Activated naive CD4-positive, alpha-beta T cell treated with anti-CD3 and anti-CD28 coated beads, Interleukin-2, amount 10 ng/mL, durations not matched to agents 7 days and 5 days (primary cell): ENCODE results near the gene STXBP4.

ENCODE experiments used
- CTCF ChIA-PET: fragments of 350-600 bp; sonication (Branson Sonifier 250); formaldehyde crosslinking; loops from one replicate; lab custom pipeline; 2021; ENCODE audit warnings: antibody characterized with exemption; lab: Charles Lee
- DNase-seq: peaks from one replicate; pipeline ENCODE4 v3.0.0-alpha.2; 2020
- H3K27ac Mint-ChIP-seq: one replicate; pipeline ENCODE4 v1.8.0; 2021; ENCODE audit warnings: mild to moderate bottlenecking, moderate library complexity, mixed read lengths
- H3K27me3 Mint-ChIP-seq: one replicate; pipeline ENCODE4 v1.8.0; 2021; ENCODE audit warnings: mild to moderate bottlenecking, mixed read lengths
- H3K36me3 Mint-ChIP-seq: one replicate; pipeline ENCODE4 v1.8.0; 2021; ENCODE audit warnings: mixed read lengths
- H3K4me1 Mint-ChIP-seq: one replicate; pipeline ENCODE4 v1.8.0; 2021; ENCODE audit warnings: mixed read lengths
- H3K4me3 Mint-ChIP-seq: one replicate; pipeline ENCODE4 v1.8.0; 2021; ENCODE audit warnings: mild to moderate bottlenecking, moderate library complexity, mixed read lengths
- H3K9me3 Mint-ChIP-seq: one replicate; pipeline ENCODE4 v1.8.0; 2021; ENCODE audit warnings: mixed read lengths

The STXBP4 gene, protein sequence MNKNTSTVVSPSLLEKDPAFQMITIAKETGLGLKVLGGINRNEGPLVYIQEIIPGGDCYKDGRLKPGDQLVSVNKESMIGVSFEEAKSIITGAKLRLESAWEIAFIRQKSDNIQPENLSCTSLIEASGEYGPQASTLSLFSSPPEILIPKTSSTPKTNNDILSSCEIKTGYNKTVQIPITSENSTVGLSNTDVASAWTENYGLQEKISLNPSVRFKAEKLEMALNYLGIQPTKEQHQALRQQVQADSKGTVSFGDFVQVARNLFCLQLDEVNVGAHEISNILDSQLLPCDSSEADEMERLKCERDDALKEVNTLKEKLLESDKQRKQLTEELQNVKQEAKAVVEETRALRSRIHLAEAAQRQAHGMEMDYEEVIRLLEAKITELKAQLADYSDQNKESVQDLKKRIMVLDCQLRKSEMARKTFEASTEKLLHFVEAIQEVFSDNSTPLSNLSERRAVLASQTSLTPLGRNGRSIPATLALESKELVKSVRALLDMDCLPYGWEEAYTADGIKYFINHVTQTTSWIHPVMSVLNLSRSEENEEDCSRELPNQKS

GRCh38 chr17:54968262-54968987, at the start of gene STXBP4, which contains the start of gene COX11:
TSS of gene STXBP4 (plus strand) at chr17:54968765. CDS start at chr17:54986220, 17,455 bp downstream.
TSS of gene COX11 (minus strand) at chr17:54968654. CDS start at chr17:54968646, 8 bp downstream.
- Mint-ChIP-seq H3K36me3 (peaks cover 8% of the 10 kb centered on the region), H3K27me3 (no peaks in the 10 kb centered on the region), H3K4me1 (peaks cover 26% of the 10 kb centered on the region), H3K9me3 (no peaks in the 10 kb centered on the region), H3K4me3 (no peak within 1 kb of the TSS), H3K27ac (no peak within 1 kb of the TSS)
- peak; percentile 96 for DNase-seq
- CTCF ChIA-PET = interaction anchor here (0.7 to 1.0 kb wide), 2 partner anchors 24 to 274 kb away, joined by 3 to 4 read pairs; no protein-coding TSS in a partner anchor

GRCh38 chr17:54919425-54919824, 49.1 kb upstream of the STXBP4 start:
- no peak overlapping the region for H3K4me3 Mint-ChIP-seq
- CTCF ChIA-PET = no interaction called here
- H3K27ac Mint-ChIP-seq = no peak overlapping the region
- H3K9me3 Mint-ChIP-seq = peaks cover 8% of the 10 kb centered on the region
- H3K27me3 Mint-ChIP-seq = no peaks in the 10 kb centered on the region
- H3K4me1 Mint-ChIP-seq = no peaks in the 10 kb centered on the region
- H3K36me3 Mint-ChIP-seq = no peaks in the 10 kb centered on the region
- no peak for DNase-seq

DNA sequence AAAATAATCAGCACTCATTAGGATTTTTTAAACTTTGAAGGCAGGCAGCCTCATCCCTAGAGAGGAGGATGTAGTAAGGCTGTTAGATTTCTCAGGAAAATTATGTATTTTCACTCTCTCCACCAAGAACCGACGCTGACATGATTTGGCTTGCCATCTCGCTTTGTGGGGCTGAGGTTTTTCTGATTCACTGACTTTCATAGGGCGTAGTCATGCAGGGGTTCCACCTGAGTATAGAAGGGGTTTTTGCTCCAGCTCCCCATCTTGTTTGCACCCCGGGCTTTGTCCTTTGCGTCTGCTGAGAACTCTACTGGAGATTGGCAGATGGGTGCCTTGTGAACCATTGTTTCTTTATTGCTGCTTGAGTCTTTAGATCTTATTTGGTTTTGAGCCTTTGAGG, 47.7 kb upstream of the STXBP4 start:
- Mint-ChIP-seq H3K4me1 (no peaks in the 10 kb centered on the region), H3K9me3 (peaks cover 8% of the 10 kb centered on the region), H3K36me3 (no peaks in the 10 kb centered on the region), H3K27me3 (peaks cover 4% of the 10 kb centered on the region), H3K4me3 (no peak overlapping the region), H3K27ac (no peak overlapping the region)
- CTCF ChIA-PET = no interaction called here
- no peak for DNase-seq

DNA sequence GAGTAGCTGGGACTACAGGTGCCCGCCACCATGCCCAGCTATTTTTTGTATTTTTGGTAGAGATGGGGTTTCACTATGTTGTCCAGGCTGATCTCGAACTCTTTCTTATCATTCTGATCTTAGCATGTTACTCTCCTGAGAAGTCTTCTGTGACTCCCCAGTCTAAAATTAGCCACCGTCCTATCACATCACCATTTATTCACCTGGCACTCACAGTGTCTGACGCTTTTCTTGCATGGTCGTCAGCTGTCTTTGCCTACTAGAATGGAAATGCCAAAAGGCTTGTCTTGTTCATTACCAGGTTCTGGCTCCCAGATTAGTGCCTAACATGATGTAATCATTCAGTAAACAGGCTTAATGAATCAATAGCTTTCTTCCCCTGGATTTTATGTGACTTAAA, 44.2 kb upstream of the STXBP4 start:
- DNase-seq = no peak
- Mint-ChIP-seq H3K27me3 (peaks cover 4% of the 10 kb centered on the region), H3K4me1 (no peaks in the 10 kb centered on the region), H3K27ac (no peak overlapping the region), H3K4me3 (no peak overlapping the region), H3K9me3 (no peaks in the 10 kb centered on the region), H3K36me3 (no peaks in the 10 kb centered on the region)
- CTCF ChIA-PET = no interaction called here

DNA sequence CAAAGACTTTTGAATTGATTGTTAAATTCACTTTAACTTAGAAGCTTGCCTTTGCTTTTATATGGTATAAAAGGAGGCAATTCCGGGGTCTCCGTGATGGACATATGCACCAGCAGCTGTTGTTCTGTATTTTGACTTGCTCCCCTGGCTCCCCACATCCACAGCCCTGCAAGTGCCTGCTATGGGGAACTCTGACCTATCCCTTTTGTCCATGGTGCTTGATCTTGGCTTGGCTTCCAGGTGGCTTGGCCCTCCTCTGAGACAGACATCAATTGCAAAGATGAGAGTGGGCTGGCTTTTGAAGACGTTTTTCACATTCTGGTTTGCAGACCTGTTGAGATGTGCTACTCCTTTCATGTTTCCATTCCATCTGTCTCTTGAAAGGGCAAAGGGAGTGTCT, 41.0 kb upstream of the STXBP4 start:
- Mint-ChIP-seq H3K4me1 (no peaks in the 10 kb centered on the region), H3K27me3 (peaks cover 4% of the 10 kb centered on the region), H3K27ac (no peak overlapping the region), H3K4me3 (no peak overlapping the region), H3K36me3 (no peaks in the 10 kb centered on the region), H3K9me3 (no peaks in the 10 kb centered on the region)
- DNase-seq = no peak
- CTCF ChIA-PET = no interaction called here

GRCh38 chr17:54932711-54933110, 35.9 kb upstream of the STXBP4 start:
- H3K4me3 Mint-ChIP-seq = no peak overlapping the region
- CTCF ChIA-PET = no interaction called here
- DNase-seq = no peak
- no peaks in the 10 kb centered on the region for H3K4me1 Mint-ChIP-seq
- H3K27ac Mint-ChIP-seq = no peak overlapping the region
- H3K27me3 Mint-ChIP-seq = no peaks in the 10 kb centered on the region
- H3K36me3 Mint-ChIP-seq = no peaks in the 10 kb centered on the region
- H3K9me3 Mint-ChIP-seq = no peaks in the 10 kb centered on the region

- CTCF ChIA-PET = no interaction called here
- H3K27ac Mint-ChIP-seq = no peak overlapping the region
- H3K9me3 Mint-ChIP-seq = no peaks in the 10 kb centered on the region
- no peaks in the 10 kb centered on the region for H3K36me3 Mint-ChIP-seq
- no peaks in the 10 kb centered on the region for H3K4me1 Mint-ChIP-seq
- no peak overlapping the region for H3K4me3 Mint-ChIP-seq
- H3K27me3 Mint-ChIP-seq = no peaks in the 10 kb centered on the region
- DNase-seq = no peak
Measured at GRCh38 chr17:54933921-54934320, 34.6 kb upstream of the STXBP4 start.

DNA sequence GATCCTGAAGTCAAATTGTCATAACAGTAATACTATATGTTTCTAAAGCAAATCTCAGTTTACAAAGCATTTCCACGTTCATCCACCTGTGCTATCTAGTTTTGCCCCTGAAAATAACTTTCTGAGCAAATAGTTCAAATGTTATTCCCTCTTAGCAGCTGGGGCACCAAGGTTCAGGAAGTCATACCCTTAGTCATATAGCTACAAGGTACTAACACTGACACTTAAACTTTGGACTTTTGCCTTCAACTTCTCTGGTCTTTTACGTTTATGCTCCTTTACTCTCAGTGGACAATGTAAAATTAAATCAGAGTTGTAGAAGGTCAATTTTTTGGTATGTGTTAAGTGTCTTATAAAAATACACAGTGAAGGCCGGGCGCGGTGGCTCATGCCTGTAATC, 33.1 kb upstream of the STXBP4 start:
- H3K9me3 Mint-ChIP-seq = no peaks in the 10 kb centered on the region
- DNase-seq = no peak
- H3K4me3 Mint-ChIP-seq = no peak overlapping the region
- H3K27ac Mint-ChIP-seq = no peak overlapping the region
- H3K27me3 Mint-ChIP-seq = no peaks in the 10 kb centered on the region
- no peaks in the 10 kb centered on the region for H3K4me1 Mint-ChIP-seq
- no peaks in the 10 kb centered on the region for H3K36me3 Mint-ChIP-seq
- CTCF ChIA-PET = interaction anchor here (1.0 kb wide), 1 partner anchor 14 kb away, joined by 3 read pairs; no protein-coding TSS in a partner anchor

DNA sequence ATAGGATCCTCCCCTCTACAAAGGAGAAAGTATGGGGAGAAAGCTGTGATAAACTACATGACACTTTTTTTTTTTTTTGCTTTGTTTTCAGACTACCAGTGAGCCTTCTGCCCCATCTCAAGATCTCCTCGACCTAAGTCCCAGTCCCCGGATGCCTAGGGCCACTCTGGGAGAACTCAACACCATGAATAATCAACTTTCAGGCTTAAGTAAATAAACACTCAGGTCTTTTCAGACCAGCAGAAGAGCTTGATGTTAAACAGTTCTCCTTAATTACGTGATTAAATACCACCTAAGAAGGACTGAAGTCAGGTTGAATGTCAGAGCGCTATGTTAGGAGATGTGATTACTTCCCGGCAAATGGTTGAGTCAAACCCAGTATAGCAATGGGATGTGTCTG, 31.5 kb upstream of the STXBP4 start:
- no peaks in the 10 kb centered on the region for H3K36me3 Mint-ChIP-seq
- no peak overlapping the region for H3K27ac Mint-ChIP-seq
- no peaks in the 10 kb centered on the region for H3K4me1 Mint-ChIP-seq
- no peaks in the 10 kb centered on the region for H3K9me3 Mint-ChIP-seq
- no peak overlapping the region for H3K4me3 Mint-ChIP-seq
- DNase-seq = no peak
- no peaks in the 10 kb centered on the region for H3K27me3 Mint-ChIP-seq
- CTCF ChIA-PET = no interaction called here

- H3K36me3 Mint-ChIP-seq = no peaks in the 10 kb centered on the region
- no peak overlapping the region for H3K4me3 Mint-ChIP-seq
- CTCF ChIA-PET = no interaction called here
- no peaks in the 10 kb centered on the region for H3K27me3 Mint-ChIP-seq
- H3K27ac Mint-ChIP-seq = no peak overlapping the region
- H3K4me1 Mint-ChIP-seq = no peaks in the 10 kb centered on the region
- H3K9me3 Mint-ChIP-seq = no peaks in the 10 kb centered on the region
- no peak for DNase-seq
Measured at GRCh38 chr17:54937426-54937825, 31.1 kb upstream of the STXBP4 start.

- no peak overlapping the region for H3K4me3 Mint-ChIP-seq
- H3K27ac Mint-ChIP-seq = no peak overlapping the region
- H3K27me3 Mint-ChIP-seq = peaks cover under 1% of the 10 kb centered on the region
- CTCF ChIA-PET = no interaction called here
- H3K36me3 Mint-ChIP-seq = no peaks in the 10 kb centered on the region
- H3K4me1 Mint-ChIP-seq = no peaks in the 10 kb centered on the region
- DNase-seq = no peak
- H3K9me3 Mint-ChIP-seq = no peaks in the 10 kb centered on the region
Measured at GRCh38 chr17:54941285-54941684, 27.3 kb upstream of the STXBP4 start.

DNA sequence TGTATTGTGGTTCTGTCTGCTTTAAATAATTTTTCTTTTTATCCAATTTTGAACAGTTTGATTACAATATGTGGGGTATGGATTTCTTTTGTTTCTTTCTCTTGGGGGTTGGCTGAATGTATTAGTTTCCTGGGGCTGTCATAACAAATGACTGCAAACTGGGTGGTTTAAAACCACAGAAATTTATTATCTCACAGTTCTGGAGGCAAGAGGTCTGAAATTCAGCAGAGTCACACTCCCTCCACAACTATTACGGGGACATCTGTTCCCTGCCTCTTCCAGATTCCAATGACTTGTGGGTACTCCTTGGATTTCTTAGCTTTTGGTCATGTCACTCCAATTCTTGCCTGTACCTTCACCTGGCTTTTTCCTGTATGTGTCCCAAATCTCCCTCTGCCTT, 23.8 kb upstream of the STXBP4 start:
- Mint-ChIP-seq H3K27me3 (peaks cover 5% of the 10 kb centered on the region), H3K27ac (no peak overlapping the region), H3K9me3 (no peaks in the 10 kb centered on the region), H3K36me3 (no peaks in the 10 kb centered on the region), H3K4me3 (no peak overlapping the region), H3K4me1 (no peaks in the 10 kb centered on the region)
- DNase-seq = no peak
- CTCF ChIA-PET = no interaction called here

DNA sequence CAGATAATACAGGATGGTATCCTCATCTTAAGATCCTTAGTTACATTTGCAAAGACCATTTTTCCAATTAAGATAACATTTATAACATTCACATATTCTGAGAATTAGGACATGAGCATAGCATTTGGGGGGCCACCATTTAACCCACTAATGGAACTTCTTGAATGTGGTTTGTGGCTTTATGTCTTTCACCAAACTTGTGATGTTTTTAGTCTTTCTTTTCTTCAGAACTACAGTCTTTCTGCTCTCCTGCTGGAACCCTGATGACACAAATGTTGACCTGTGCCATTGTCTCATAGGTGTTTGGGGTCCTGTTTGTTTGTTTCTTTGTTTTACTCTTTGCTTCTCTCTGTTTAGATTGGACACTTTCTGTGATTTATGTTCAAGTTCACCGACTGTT, 23.3 kb upstream of the STXBP4 start:
- CTCF ChIA-PET = no interaction called here
- H3K36me3 Mint-ChIP-seq = no peaks in the 10 kb centered on the region

DNA sequence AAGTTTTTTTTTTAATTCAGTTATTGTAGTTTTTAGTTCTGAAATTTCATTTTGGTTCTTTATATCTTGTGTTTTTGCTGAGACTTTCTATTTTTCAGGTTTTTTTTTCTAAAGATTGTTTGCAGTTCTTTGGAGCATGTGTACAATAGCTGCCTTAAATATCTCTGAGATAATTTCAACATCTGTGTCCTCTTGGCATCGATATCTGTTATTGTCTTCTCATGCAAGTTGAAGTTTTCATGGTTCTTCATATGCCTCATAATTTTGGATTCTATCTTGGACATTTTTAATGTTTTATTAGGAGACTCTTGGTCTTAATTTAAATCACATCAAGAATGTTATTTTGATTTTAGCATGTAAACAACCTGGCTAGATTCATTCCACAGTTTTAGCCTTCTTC, 22.9 kb upstream of the STXBP4 start:
- H3K36me3 Mint-ChIP-seq = no peaks in the 10 kb centered on the region
- H3K4me1 Mint-ChIP-seq = no peaks in the 10 kb centered on the region
- CTCF ChIA-PET = no interaction called here
- H3K27ac Mint-ChIP-seq = no peak overlapping the region
- peaks cover 5% of the 10 kb centered on the region for H3K27me3 Mint-ChIP-seq
- no peaks in the 10 kb centered on the region for H3K9me3 Mint-ChIP-seq
- no peak overlapping the region for H3K4me3 Mint-ChIP-seq
- DNase-seq = no peak

More for the DNA sequence above, 23.3 kb upstream of the STXBP4 start:
- peaks cover 5% of the 10 kb centered on the region for H3K27me3 Mint-ChIP-seq
- H3K4me1 Mint-ChIP-seq = no peaks in the 10 kb centered on the region
- DNase-seq = no peak
- H3K27ac Mint-ChIP-seq = no peak overlapping the region
- H3K4me3 Mint-ChIP-seq = no peak overlapping the region
- no peaks in the 10 kb centered on the region for H3K9me3 Mint-ChIP-seq
